K562 (cell line): Measurements from ENCODE around the gene OSM. TPM values are rescaled to one million over a fixed set of nuclear protein-coding genes. Genes with fewer than 3 reads are reported as not detected.
A peak's percentile ranks its signal among the peaks of the same experiment; 100 is the strongest.

Source experiments
- ATAC-seq: fragments of 200-7000 bp; cut with Tn5 transposase; 3 replicates; pipeline ENCODE4 v1.9.1; 2020; ENCODE audit warnings: moderate library complexity
- BruUV-seq: library from RNA; stranded (reverse); fragments of 400-500 nt; replicated peaks from 2 replicates; lab custom pipeline; 2021; lab: Mats Ljungman, UMichigan
- CTCF ChIA-PET: fragments of 300-600 bp; formaldehyde crosslinking; extraction: SDS; loops from one replicate; lab custom pipeline; 2021; ENCODE audit warnings: low intra/inter-chr PET ratio; lab: Yijun Ruan, JAX
- POLR2A ChIA-PET: fragments of 300-600, 350-650 bp; sonication (Branson Sonifier 250); formaldehyde crosslinking; extraction: SDS; loops from one replicate; lab custom pipeline; 2021; ENCODE audit warnings: antibody characterized with exemption, inconsistent platforms; lab: Yijun Ruan, JAX
- DNase-seq, 4 experiments: peaks; one replicate each; pipeline versions ENCODE4 v3.0.0 to v3.0.0-alpha.2; 2011 to 2018; ENCODE audit warnings: low spot score in 3 of 4, mixed read lengths in 3 of 4; ENCODE audit errors: extremely low read depth in 1 of 4
- FAIRE-seq: peaks from 2 replicates; lab custom pipeline; 2011; peaks lifted over from hg19 to GRCh38; lab: Jason Lieb, UNC
- H2AFZ ChIP-seq: 2 replicates; pipeline ENCODE4 v1.6.0; 2011; ENCODE audit warnings: low read depth, low read length, control low read depth, inconsistent platforms
- H3K27ac ChIP-seq: fragments of 200-600 bp; 3 replicates; pipeline ENCODE4 v1.8.0; 2011; ENCODE audit warnings: low read depth, mild to moderate bottlenecking, control low read depth, inconsistent platforms, low read length, moderate library complexity, mixed read lengths; ENCODE audit errors: extremely low read depth
- H3K27me3 ChIP-seq, 2 experiments: fragments of 300-600 bp in 1 of 2; 2 replicates in 1 of 2; 3 replicates in 1 of 2; pipeline versions ENCODE4 v1.6.0 to v1.8.0; 2011; ENCODE audit warnings: inconsistent platforms in 2 of 2, low read length in 2 of 2, mild to moderate bottlenecking in 1 of 2, mixed read lengths in 1 of 2, moderate library complexity in 1 of 2; ENCODE audit not compliant: control insufficient read depth in 2 of 2, insufficient read depth in 2 of 2
- H3K36me3 ChIP-seq: fragments of 300-600 bp; 3 replicates; pipeline ENCODE4 v1.8.0; 2011; ENCODE audit warnings: mild to moderate bottlenecking, low read length, inconsistent platforms; ENCODE audit not compliant: control insufficient read depth, insufficient read depth
- H3K4me1 ChIP-seq, 2 experiments: fragments of 200-600 bp in 1 of 2; replicated peaks in 1 of 2; 2 replicates in 1 of 2; 3 replicates in 1 of 2; pipeline versions ENCODE4 v1.5.1 to v1.8.0; 2011; ENCODE audit warnings: inconsistent platforms in 2 of 2, low read length in 2 of 2, mild to moderate bottlenecking in 1 of 2, mixed read lengths in 1 of 2, moderate library complexity in 1 of 2; ENCODE audit not compliant: control insufficient read depth in 2 of 2, insufficient read depth in 2 of 2
- H3K4me2 ChIP-seq: 2 replicates; pipeline ENCODE4 v1.6.1; 2011; ENCODE audit warnings: low read length, control low read depth, inconsistent platforms, mixed read lengths; ENCODE audit not compliant: insufficient read depth
- H3K4me3 ChIP-seq: fragments of 200-600 bp; sonication (generic), shearing (Covaris generic); 2 replicates; pipeline ENCODE4 v1.5.1; 2016; ENCODE audit warnings: control low read depth, inconsistent platforms
- H3K79me2 ChIP-seq: fragments of 200-600 bp; 3 replicates; pipeline ENCODE4 v1.8.0; 2011; ENCODE audit warnings: low read length, inconsistent platforms; ENCODE audit not compliant: control insufficient read depth, insufficient read depth
- H3K9ac ChIP-seq, 2 experiments: 2 replicates each; pipeline versions ENCODE4 v1.6.0 to v1.6.1; 2011; ENCODE audit warnings: low read depth in 2 of 2, low read length in 2 of 2, control low read depth in 1 of 2, inconsistent platforms in 1 of 2, mild to moderate bottlenecking in 1 of 2, mixed read lengths in 1 of 2; ENCODE audit not compliant: insufficient read depth in 1 of 2
- H3K9me1 ChIP-seq: one replicate; pipeline ENCODE4 v1.6.0; 2011; ENCODE audit warnings: inconsistent platforms, mild to moderate bottlenecking, low read length, moderate library complexity; ENCODE audit not compliant: control insufficient read depth, insufficient read depth
- H3K9me3 ChIP-seq: replicated peaks from 2 replicates; pipeline ENCODE4 v1.5.1; 2011; ENCODE audit warnings: low read depth, low read length, inconsistent platforms; ENCODE audit not compliant: control insufficient read depth, insufficient read depth
- H4K20me1 ChIP-seq: replicated peaks from 2 replicates; pipeline ENCODE4 v1.6.1; 2011; ENCODE audit warnings: low read length, inconsistent platforms, mixed read lengths; ENCODE audit not compliant: control insufficient read depth, insufficient read depth
- ATF1 ChIP-seq, 2 experiments: fragments of 450-650 bp in 1 of 2; IDR thresholded peaks; 2 replicates each; pipeline ENCODE4 v1.6.1; 2016; ENCODE audit warnings: missing compliant biosample characterization in 1 of 2, missing genetic modification characterization in 1 of 2
- ATF7 ChIP-seq: fragments of 450-650 bp; IDR thresholded peaks from 2 replicates; pipeline ENCODE4 v1.7.1; 2014; ENCODE audit warnings: mild to moderate bottlenecking, moderate library complexity
- CTBP1 ChIP-seq: fragments of 450-650 bp; IDR thresholded peaks from 2 replicates; pipeline ENCODE4 v1.6.1; 2016; ENCODE audit warnings: borderline replicate concordance
- CUX1 ChIP-seq: fragments of 200-800 bp; sonication (Bioruptor generic); IDR thresholded peaks from 2 replicates; pipeline ENCODE4 v1.6.1; 2016; ENCODE audit warnings: missing genetic modification characterization, missing compliant biosample characterization
- DEAF1 ChIP-seq: fragments of 450-650 bp; formaldehyde crosslinking; IDR thresholded peaks from 2 replicates; pipeline ENCODE4 v1.4.0; 2020; ENCODE audit warnings: mild to moderate bottlenecking, moderate library complexity
- JUN ChIP-seq, 2 experiments: sonication (generic) in 1 of 2; formaldehyde crosslinking in 1 of 2; IDR thresholded peaks; 2 replicates each; pipeline versions ENCODE4 v1.6.1 to v1.8.0; 2012 to 2022; ENCODE audit warnings: borderline replicate concordance in 2 of 2, mild to moderate bottlenecking in 2 of 2, improper control_type of control experiment in 1 of 2, low read depth in 1 of 2, low read length in 1 of 2, missing genetic modification reagents in 1 of 2
- MAFG ChIP-seq: fragments of 450-650 bp; conservative IDR thresholded peaks from 2 replicates; pipeline ENCODE4 v1.6.1; 2016; ENCODE audit warnings: missing genetic modification characterization, missing compliant biosample characterization
- NFE2 ChIP-seq: IDR thresholded peaks from 2 replicates; pipeline ENCODE4 v1.6.1; 2014; ENCODE audit warnings: antibody characterized with exemption, low read depth
- THAP7 ChIP-seq: fragments of 250-450 bp; sonication (Bioruptor Pico); IDR thresholded peaks from 2 replicates; pipeline ENCODE4 v1.5.0; 2021
- ZFX ChIP-seq: sonication (generic); formaldehyde crosslinking; IDR thresholded peaks from 2 replicates; pipeline ENCODE4 v1.8.0; 2022; ENCODE audit warnings: mild to moderate bottlenecking, missing genetic modification reagents, moderate library complexity
- ZNF696 ChIP-seq: fragments of 250-450 bp; sonication (Bioruptor Pico); conservative IDR thresholded peaks from 2 replicates; pipeline ENCODE4 v1.4.0; 2020; ENCODE audit warnings: mild to moderate bottlenecking, moderate library complexity
- WGBS: fragments of 100-300 bp; shearing (Covaris generic); methylation state at CpG from one replicate; pipeline ENCODE4 v1.1.6; 2016; ENCODE audit warnings: low coverage, mixed read lengths; ENCODE audit not compliant: insufficient coverage; ENCODE audit errors: missing lambda C conversion rate; 5-methylcytosine and 5-hydroxymethylcytosine counted together
- in situ Hi-C: fragments of 300-500 bp; cut with MboI; formaldehyde crosslinking; loops from 4 replicates; pipeline ENCODE4 v1.15.0; 2018; ENCODE audit warnings: inconsistent platforms, mixed read lengths
- intact Hi-C: fragments of 100-400 bp; cut with micrococcal nuclease; formaldehyde crosslinking; loops from 2 replicates; pipeline ENCODE4 v1.14.2; 2022
- polyA plus RNA-seq, 8 experiments: library from polyadenylated mRNA; depleted of rRNA in 4 of 8; stranded (reverse) in 5 of 8; unstranded in 3 of 8; fragments of >200 nt; fragmentation: Nextera tagmentation in 2 of 8; fragmentation: Illumina TruSeq in 1 of 8; extraction: Ambion mirVana in 2 of 8; extraction: Trizol in 1 of 8; gene quantifications; 2 replicates each; pipeline versions ENCODE4 v1.2.1 to v1.2.3, GENCODE V29; 2011 to 2014; ENCODE audit warnings: inconsistent platforms in 1 of 8, missing spikeins in 1 of 8
- total RNA-seq, 7 experiments: library from RNA; depleted of rRNA in 6 of 7; stranded (reverse); fragments of >200 nt in 6 of 7; fragmentation: Illumina TruSeq in 2 of 7; extraction: Trizol in 2 of 7; gene quantifications; 2 replicates each; pipeline versions ENCODE4 v1.2.1 to v1.2.3, GENCODE V29; 2011 to 2021; ENCODE audit warnings: low replicate concordance in 1 of 7
- TF ChIP-seq, protein P1 (sequence below), 2 experiments: fragments of 450-650 bp in 1 of 2; sonication (generic) in 1 of 2; formaldehyde crosslinking in 1 of 2; IDR thresholded peaks in 1 of 2; conservative IDR thresholded peaks in 1 of 2; 2 replicates each; pipeline versions ENCODE4 v1.6.1 to v1.8.1; 2016 to 2023; ENCODE audit warnings: mild to moderate bottlenecking in 2 of 2, moderate library complexity in 2 of 2, inconsistent platforms in 1 of 2, missing genetic modification reagents in 1 of 2

The OSM gene
- total and polyA plus RNA-seq, 9 of the 15 experiments (the other 6 are each of a cell fraction or from before 2014, with no cell fraction given) = 0.22 TPM; not detected in 8

GRCh38 chr22:30270832-30271231, 4.2 kb upstream of the OSM start:
- no peak overlapping the region for H2AFZ ChIP-seq
- POLR2A ChIA-PET = interaction anchor here (0.7 to 1.0 kb wide), 3 partner anchors 12 to 236 kb away, joined by 3 to 5 read pairs (median 3); no protein-coding TSS in a partner anchor
- CTCF ChIA-PET = no interaction called here
- no peaks in the 10 kb centered on the region for H3K27me3 ChIP-seq
- no peak overlapping the region for H3K27ac ChIP-seq
- peak; percentile 33 to 59 (median 49) for DNase-seq
- peaks cover 2 to 30% of the 10 kb centered on the region in 2 experiments; a peak in 4 of 5 replicates for H3K4me1 ChIP-seq
- no TSS peak for BruUV-seq
- H4K20me1 ChIP-seq = no peaks in the 10 kb centered on the region; the same call in 1 of the 2 replicates
- FAIRE-seq = no peak
- no peaks in the 10 kb centered on the region for H3K36me3 ChIP-seq
- H3K79me2 ChIP-seq = no peaks in the 10 kb centered on the region
- intact Hi-C loops = no loop called here
- no peak overlapping the region for H3K4me2 ChIP-seq
- 15% methylated on average over 14 of the region's 16 CpGs for WGBS
- H3K4me3 ChIP-seq = no peak overlapping the region
- in situ Hi-C loops = no loop called here
- peak overlapping the region in 1 of 2 experiments; percentile 35; a peak in 2 of 4 replicates for H3K9ac ChIP-seq
- peak; percentile 70 for ATAC-seq
- H3K9me1 ChIP-seq = no peaks in the 10 kb centered on the region
- H3K9me3 ChIP-seq = no peaks in the 10 kb centered on the region
- no peak for TF ChIP-seq ATF1 (CRISPR knock-in tag; IDR thresholded peaks at IDR 0.05)
- peak; percentile 67 for TF ChIP-seq ATF1 (tag; IDR thresholded peaks at IDR 0.05)
- TF ChIP-seq THAP7 (CRISPR knock-in tag) = no peak
- peak; percentile 79 for TF ChIP-seq MAFG (tag)
- no peak for TF ChIP-seq ZFX
- 0 out of 2 replicates have a peak, but pooled peaks have one; percentile 39 for TF ChIP-seq CTBP1
- peak; percentile 25; the same call in 1 of the 2 replicates for TF ChIP-seq ATF7
- TF ChIP-seq JUN (IDR thresholded peaks at IDR 0.05; ENCODE audit: borderline replicate concordance, low read depth, low read length) = 0 out of 2 replicates have a peak, but pooled peaks have one; percentile 28
- no peak for TF ChIP-seq JUN (CRISPR knock-in tag; IDR thresholded peaks at IDR 0.05; ENCODE audit: borderline replicate concordance)
- no peak for TF ChIP-seq ZNF696 (CRISPR knock-in tag)
- 0 out of 2 replicates have a peak, but pooled peaks have one; percentile 29 for TF ChIP-seq NFE2
- TF ChIP-seq, protein P1, sequence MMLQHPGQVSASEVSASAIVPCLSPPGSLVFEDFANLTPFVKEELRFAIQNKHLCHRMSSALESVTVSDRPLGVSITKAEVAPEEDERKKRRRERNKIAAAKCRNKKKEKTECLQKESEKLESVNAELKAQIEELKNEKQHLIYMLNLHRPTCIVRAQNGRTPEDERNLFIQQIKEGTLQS (IDR thresholded peaks at IDR 0.05) = peak; percentile 76
- TF ChIP-seq, protein P1 (CRISPR knock-in tag; conservative IDR thresholded peaks at IDR 0.05) = no peak
- TF ChIP-seq CUX1 (CRISPR knock-in tag) = no peak
- no peak for TF ChIP-seq DEAF1 (CRISPR knock-in tag)
